ENCODE results near the gene RIC1. TPM values are rescaled to one million over a fixed set of nuclear protein-coding genes. Genes with fewer than 3 reads are reported as not detected.

RIC1 gene
- total RNA-seq, 1 experiment from 2014 or later: 25.5 TPM

DNA sequence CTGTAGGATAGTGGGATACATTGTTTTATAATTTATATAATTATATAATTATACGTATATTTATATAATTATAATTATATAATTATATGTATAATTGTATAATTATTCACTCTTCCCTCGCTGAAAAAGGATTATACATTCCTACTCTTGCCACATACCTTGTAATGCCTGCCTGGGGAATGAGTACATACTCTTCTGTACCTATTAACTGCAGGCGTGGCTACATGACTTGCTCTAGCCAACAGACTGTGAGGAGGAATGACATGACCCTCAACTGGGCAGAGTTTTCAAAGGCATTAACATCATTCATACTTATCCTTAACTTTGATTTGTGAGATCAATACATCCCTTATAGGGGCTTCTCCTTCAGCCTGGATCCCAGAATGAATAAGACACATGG lies 184.9 kb downstream of the RIC1 start:
- ATAC-seq (no peak), DNase-seq (ENCODE audit: low read depth, low spot score) (no peak)
- no peaks in the 10 kb centered on the region for H4K20me1 ChIP-seq (ENCODE audit: insufficient read depth)
- no peak overlapping the region for H3K27ac ChIP-seq (ENCODE audit: low read depth, low read length)
- H3K4me2 ChIP-seq (ENCODE audit: low read length): no peak overlapping the region
- peaks cover 14 to 15% of the 10 kb centered on the region in 2 experiments for H3K4me1 ChIP-seq (ENCODE audit: control insufficient read depth in 1 of 2, insufficient read depth in 2 of 2, low read length in 2 of 2)
- CTCF ChIA-PET: no interaction called here
- no peak overlapping the region for H3K4me3 ChIP-seq (replicated peaks in 1 of 2; ENCODE audit: low read depth in 1 of 2, low read length in 2 of 2)
- H3K9me2 ChIP-seq (ENCODE audit: insufficient read depth): no peaks in the 10 kb centered on the region
- no peak for TF ChIP-seq ZNF274 (IDR thresholded peaks at IDR 0.05; ENCODE audit: low read depth, low read length)
- TF ChIP-seq POLR2AphosphoS5 (IDR thresholded peaks at IDR 0.05; ENCODE audit: low read depth, low read length): no peak
- no peak overlapping the region for H3K9ac ChIP-seq (ENCODE audit: low read length)
- intact Hi-C loops (cut with micrococcal nuclease): no loop called here
- peaks cover 8 to 25% of the 10 kb centered on the region in 2 experiments for H3K36me3 ChIP-seq (ENCODE audit: control insufficient read depth in 1 of 2, insufficient read depth in 2 of 2, low read length in 2 of 2)
- no TSS peak for BruUV-seq (replicated peaks)
- no peaks in the 10 kb centered on the region for H3K27me3 ChIP-seq (ENCODE audit: insufficient read depth, low read length)
- no peak overlapping the region for H2AFZ ChIP-seq (ENCODE audit: low read depth, low read length, poor library complexity, severe bottlenecking)
- RAD21 ChIA-PET (ENCODE audit: low non-redundant PET in 1 of 2, low total read pairs in 2 of 2, uncharacterized antibody in 2 of 2, unreplicated experiment in 2 of 2): no interaction called here
- peaks cover 17% of the 10 kb centered on the region; the same call in 1 of the 2 replicates for H3K79me2 ChIP-seq (ENCODE audit: insufficient read depth, low read length)
- H3K9me3 ChIP-seq (ENCODE audit: control insufficient read depth in 1 of 2, insufficient read depth in 1 of 2, low read depth in 1 of 2, low read length in 2 of 2): no peaks in the 10 kb centered on the region
- POLR2A ChIA-PET: no interaction called here

GRCh38 chr9:5815461-5815860 lies 186.6 kb downstream of the RIC1 start:
- H4K20me1 ChIP-seq (ENCODE audit: insufficient read depth): no peaks in the 10 kb centered on the region
- TF ChIP-seq JUND (IDR thresholded peaks at IDR 0.05) (no peak), TCF7L2 (IDR thresholded peaks at IDR 0.05; ENCODE audit: borderline replicate concordance, extremely low read depth, insufficient read depth, insufficient read length) (no peak), EZH2 (IDR thresholded peaks at IDR 0.05) (no peak), ZFX (IDR thresholded peaks at IDR 0.05) (no peak), POLR2A (IDR thresholded peaks at IDR 0.05; ENCODE audit: borderline replicate concordance, extremely low read depth, insufficient read depth, insufficient read length) (no peak), POLR2AphosphoS5 (IDR thresholded peaks at IDR 0.05; ENCODE audit: low read depth, low read length) (no peak), SIN3A (IDR thresholded peaks at IDR 0.05; ENCODE audit: low read depth) (no peak), FOSL1 (IDR thresholded peaks at IDR 0.05; ENCODE audit: low read depth) (no peak), MAX (IDR thresholded peaks at IDR 0.05) (no peak), EZH2phosphoT487 (IDR thresholded peaks at IDR 0.05; ENCODE audit: borderline replicate concordance) (no peak), SRF (IDR thresholded peaks at IDR 0.05; ENCODE audit: low read depth) (no peak), RAD21 (IDR thresholded peaks at IDR 0.05; ENCODE audit: low read depth) (no peak)
- TF ChIP-seq, protein P1, sequence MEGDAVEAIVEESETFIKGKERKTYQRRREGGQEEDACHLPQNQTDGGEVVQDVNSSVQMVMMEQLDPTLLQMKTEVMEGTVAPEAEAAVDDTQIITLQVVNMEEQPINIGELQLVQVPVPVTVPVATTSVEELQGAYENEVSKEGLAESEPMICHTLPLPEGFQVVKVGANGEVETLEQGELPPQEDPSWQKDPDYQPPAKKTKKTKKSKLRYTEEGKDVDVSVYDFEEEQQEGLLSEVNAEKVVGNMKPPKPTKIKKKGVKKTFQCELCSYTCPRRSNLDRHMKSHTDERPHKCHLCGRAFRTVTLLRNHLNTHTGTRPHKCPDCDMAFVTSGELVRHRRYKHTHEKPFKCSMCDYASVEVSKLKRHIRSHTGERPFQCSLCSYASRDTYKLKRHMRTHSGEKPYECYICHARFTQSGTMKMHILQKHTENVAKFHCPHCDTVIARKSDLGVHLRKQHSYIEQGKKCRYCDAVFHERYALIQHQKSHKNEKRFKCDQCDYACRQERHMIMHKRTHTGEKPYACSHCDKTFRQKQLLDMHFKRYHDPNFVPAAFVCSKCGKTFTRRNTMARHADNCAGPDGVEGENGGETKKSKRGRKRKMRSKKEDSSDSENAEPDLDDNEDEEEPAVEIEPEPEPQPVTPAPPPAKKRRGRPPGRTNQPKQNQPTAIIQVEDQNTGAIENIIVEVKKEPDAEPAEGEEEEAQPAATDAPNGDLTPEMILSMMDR (IDR thresholded peaks at IDR 0.05 in 2 of 3, conservative IDR thresholded peaks at IDR 0.05 in 1 of 3; ENCODE audit: borderline replicate concordance in 1 of 3, insufficient read depth in 1 of 3, low read depth in 2 of 3, low read length in 2 of 3): no peak
- no TSS peak for BruUV-seq (replicated peaks)
- H3K4me3 ChIP-seq (replicated peaks in 1 of 2; ENCODE audit: low read depth in 1 of 2, low read length in 2 of 2): no peak overlapping the region
- intact Hi-C loops (cut with micrococcal nuclease): no loop called here
- peaks cover 8 to 13% of the 10 kb centered on the region in 2 experiments; a peak in 3 of 4 replicates for H3K36me3 ChIP-seq (ENCODE audit: control insufficient read depth in 1 of 2, insufficient read depth in 2 of 2, low read length in 2 of 2)
- ATAC-seq (no peak), DNase-seq (ENCODE audit: low read depth, low spot score) (no peak)
- H3K9me3 ChIP-seq (ENCODE audit: control insufficient read depth in 1 of 2, insufficient read depth in 1 of 2, low read depth in 1 of 2, low read length in 2 of 2): no peaks in the 10 kb centered on the region
- no peak overlapping the region for H3K9ac ChIP-seq (ENCODE audit: low read length)
- H3K27ac ChIP-seq (ENCODE audit: low read depth, low read length): no peak overlapping the region
- no peak overlapping the region for H2AFZ ChIP-seq (ENCODE audit: low read depth, low read length, poor library complexity, severe bottlenecking)
- CTCF ChIA-PET: no interaction called here
- RAD21 ChIA-PET (ENCODE audit: low non-redundant PET in 1 of 2, low total read pairs in 2 of 2, uncharacterized antibody in 2 of 2, unreplicated experiment in 2 of 2): no interaction called here
- H3K9me2 ChIP-seq (ENCODE audit: insufficient read depth): no peaks in the 10 kb centered on the region
- peaks cover 17% of the 10 kb centered on the region; the same call in 1 of the 2 replicates for H3K79me2 ChIP-seq (ENCODE audit: insufficient read depth, low read length)
- POLR2A ChIA-PET: no interaction called here
- no peak overlapping the region for H3K4me2 ChIP-seq (ENCODE audit: low read length)
- no peaks in the 10 kb centered on the region for H3K27me3 ChIP-seq (ENCODE audit: insufficient read depth, low read length)
- H3K4me1 ChIP-seq (ENCODE audit: control insufficient read depth in 1 of 2, insufficient read depth in 2 of 2, low read length in 2 of 2): peaks cover 15 to 20% of the 10 kb centered on the region in 2 experiments

All from HCT116 (cell line).